Activated CD4-positive, alpha-beta T cell treated with anti-CD3 and anti-CD28 coated beads for 24 hours (primary cell): Measurements from ENCODE around the gene BMS1.
"Not testable (repeated sequence)": the region's sequence is repeated elsewhere in the genome, so short reads cannot be mapped to it uniquely, and the experiment has no call there.

Source experiments
- DNase-seq, 2 donors: peaks; one replicate each; pipeline ENCODE4 v3.0.0-alpha.2; 2020; ENCODE audit warnings: low read depth in 2 of 2

The BMS1 gene, protein sequence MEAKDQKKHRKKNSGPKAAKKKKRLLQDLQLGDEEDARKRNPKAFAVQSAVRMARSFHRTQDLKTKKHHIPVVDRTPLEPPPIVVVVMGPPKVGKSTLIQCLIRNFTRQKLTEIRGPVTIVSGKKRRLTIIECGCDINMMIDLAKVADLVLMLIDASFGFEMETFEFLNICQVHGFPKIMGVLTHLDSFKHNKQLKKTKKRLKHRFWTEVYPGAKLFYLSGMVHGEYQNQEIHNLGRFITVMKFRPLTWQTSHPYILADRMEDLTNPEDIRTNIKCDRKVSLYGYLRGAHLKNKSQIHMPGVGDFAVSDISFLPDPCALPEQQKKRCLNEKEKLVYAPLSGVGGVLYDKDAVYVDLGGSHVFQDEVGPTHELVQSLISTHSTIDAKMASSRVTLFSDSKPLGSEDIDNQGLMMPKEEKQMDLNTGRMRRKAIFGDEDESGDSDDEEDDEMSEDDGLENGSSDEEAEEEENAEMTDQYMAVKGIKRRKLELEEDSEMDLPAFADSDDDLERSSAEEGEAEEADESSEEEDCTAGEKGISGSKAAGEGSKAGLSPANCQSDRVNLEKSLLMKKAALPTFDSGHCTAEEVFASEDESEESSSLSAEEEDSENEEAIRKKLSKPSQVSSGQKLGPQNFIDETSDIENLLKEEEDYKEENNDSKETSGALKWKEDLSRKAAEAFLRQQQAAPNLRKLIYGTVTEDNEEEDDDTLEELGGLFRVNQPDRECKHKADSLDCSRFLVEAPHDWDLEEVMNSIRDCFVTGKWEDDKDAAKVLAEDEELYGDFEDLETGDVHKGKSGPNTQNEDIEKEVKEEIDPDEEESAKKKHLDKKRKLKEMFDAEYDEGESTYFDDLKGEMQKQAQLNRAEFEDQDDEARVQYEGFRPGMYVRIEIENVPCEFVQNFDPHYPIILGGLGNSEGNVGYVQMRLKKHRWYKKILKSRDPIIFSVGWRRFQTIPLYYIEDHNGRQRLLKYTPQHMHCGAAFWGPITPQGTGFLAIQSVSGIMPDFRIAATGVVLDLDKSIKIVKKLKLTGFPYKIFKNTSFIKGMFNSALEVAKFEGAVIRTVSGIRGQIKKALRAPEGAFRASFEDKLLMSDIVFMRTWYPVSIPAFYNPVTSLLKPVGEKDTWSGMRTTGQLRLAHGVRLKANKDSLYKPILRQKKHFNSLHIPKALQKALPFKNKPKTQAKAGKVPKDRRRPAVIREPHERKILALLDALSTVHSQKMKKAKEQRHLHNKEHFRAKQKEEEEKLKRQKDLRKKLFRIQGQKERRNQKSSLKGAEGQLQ

DNA sequence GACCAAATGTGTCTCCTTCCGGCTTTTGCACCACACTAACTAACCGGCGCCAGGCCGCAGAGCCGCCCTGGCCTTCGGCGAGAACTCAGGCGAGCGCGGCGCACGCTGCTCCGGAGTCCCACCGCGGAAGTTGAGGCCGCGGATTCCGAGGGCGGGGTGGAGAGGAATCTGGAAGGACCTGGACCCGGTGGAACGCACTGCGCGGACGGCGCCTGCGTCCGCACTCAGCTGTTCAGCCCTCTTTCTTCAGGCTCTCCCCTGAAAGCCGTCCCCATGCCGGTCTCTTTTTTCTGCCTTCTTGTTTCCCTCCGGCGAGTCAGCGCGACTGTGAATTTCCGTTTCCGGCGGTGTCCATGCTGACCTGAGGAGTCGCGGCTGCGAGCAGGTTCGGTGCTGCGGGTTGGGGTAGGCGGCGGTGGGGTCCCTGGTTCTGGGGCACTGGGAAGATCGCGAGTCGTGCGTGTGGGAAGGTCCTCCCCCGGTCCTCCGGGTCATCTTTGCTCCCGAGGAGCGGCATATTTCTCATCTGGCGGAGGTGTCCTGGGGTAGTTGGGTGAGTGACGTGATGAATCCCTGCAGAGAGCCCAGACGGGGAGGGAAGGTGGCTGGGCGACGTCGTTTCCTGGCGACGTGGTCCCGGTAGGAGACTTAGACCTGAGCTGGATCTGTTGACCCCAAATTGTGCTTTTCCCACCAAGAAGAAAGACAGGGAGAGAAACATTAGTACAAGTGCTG is at the start of gene BMS1:
TSS of gene BMS1 (plus strand) at position 350 of the 735 bp plus-strand sequence. CDS start 1,600 bp downstream, outside the sequence.
- DNase-seq = peak; percentile 76 to 82

DNA sequence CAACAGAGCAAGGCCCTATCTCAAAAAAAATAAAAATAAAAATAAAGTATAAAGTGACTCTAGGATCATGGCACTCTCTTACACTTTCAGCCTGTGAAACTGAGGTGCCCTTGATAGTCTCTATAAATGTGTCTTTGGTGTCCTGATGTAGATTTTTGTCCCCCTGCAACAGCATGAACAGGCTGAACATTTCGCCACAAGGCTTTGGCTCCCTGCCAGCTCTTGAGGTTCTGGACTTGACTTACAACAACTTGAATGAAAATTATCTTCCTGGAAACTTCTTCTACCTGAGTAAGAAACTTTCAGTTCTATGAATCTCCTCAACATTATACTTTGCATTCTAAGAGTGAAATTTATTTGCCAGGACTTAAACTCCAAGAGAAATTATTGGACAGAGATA is 48.1 kb upstream of the BMS1 start:
- no peak for DNase-seq

DNA sequence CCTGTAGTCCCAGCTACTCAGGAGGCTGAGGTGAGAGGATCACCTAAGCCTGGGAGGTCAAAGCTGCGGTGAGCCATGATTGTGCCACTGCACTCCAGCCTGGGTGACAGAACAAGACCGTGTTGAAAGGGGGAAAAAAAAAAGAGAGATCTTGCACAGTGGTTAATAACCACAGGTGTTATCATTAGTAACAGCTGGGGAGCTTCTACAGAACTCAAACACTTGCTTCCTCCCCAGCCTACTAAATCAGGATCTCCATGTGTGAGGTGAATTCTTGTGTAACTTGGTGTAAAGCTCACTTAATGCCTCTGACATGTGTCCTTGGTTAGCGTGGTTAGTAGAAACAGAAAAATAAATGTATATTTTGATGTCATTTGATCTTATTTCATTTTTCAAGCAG is 43.9 kb upstream of the BMS1 start:
- DNase-seq = no peak

DNA sequence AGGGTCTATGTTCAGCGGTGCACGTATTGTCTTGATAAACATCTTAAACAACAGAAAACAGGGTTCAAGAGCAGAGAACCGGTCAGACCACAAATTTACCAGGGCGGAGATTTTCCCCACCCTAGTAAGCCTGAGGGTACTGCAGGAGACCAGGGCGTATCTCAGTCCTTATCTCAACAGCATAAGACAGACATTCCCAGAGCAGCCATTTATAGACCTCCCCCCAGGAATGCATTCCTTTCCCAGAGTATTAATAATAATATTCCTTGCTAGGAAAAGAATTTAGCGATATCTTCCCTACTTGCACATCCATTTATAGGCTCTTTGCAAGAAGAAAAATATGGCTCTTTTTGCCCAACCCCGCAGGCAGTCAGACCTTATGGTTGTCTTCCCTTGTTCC is 41.1 kb upstream of the BMS1 start:
- DNase-seq = not testable (repeated sequence)

DNA sequence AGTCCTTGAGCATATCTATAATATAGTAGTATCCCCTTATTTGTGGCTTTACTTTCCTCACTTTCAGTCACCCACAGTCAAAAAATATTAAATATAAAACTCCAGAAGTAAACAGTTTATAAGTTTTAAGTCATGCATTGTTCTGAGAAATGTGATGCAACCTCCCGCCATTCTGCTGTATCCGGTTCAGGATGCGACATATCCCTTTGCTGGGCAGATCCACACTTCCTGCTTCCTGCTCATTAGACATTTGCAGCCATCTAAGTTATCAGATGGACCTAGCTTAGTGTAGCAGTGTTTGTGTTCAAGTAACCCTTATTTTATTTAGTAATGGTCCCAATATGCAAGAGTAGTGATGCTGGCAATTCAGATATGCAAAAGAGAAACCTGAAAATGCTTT is 38.9 kb upstream of the BMS1 start:
- DNase-seq = no peak

DNA sequence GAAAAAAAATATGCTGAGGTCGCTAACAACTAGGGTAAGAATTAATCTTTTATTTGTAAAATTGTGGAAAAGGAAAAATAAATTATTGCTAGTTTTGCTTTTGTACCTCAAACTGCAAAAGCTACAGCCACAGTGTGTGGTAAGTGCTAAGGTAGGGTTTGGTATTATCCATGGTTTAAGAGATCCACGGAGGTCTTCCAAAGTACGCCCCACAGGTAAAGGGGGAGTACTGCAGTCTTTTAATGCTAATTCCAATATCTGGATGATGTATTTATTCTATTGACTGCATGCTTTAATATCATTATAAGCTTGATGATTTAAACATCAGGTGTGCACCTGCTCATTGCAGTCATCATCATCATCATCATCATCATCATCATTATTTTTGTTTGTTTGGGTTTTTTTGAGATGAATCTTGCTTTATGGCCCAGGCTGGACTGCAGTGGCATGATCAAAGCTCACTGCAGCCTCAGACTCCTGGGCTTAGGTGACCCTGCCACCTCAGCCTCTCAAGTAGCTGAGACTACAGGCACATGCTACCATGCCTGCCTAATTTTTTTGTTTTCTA is 38.4 kb upstream of the BMS1 start:
- no peak for DNase-seq

DNA sequence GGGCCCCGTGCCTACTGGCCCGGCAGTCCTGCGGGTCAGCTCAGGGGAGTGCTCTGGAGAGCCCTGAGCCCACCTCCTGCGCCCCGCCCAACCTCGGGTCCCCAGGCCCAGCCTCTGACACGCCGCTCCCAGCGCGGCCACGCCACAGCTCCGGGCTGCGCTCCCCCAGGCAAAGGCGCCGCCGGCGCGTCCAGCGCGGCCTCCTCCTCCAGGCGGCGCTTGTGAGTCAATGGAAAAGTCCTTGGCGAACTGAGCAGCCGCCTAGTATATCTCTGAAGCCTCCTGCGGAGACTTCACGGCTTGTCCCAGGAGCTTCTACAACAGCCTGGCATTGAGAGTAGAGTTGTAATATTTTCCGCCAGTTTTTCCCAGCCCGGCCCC is 29.5 kb upstream of the BMS1 start:
- DNase-seq = peak; percentile 68 to 74

DNA sequence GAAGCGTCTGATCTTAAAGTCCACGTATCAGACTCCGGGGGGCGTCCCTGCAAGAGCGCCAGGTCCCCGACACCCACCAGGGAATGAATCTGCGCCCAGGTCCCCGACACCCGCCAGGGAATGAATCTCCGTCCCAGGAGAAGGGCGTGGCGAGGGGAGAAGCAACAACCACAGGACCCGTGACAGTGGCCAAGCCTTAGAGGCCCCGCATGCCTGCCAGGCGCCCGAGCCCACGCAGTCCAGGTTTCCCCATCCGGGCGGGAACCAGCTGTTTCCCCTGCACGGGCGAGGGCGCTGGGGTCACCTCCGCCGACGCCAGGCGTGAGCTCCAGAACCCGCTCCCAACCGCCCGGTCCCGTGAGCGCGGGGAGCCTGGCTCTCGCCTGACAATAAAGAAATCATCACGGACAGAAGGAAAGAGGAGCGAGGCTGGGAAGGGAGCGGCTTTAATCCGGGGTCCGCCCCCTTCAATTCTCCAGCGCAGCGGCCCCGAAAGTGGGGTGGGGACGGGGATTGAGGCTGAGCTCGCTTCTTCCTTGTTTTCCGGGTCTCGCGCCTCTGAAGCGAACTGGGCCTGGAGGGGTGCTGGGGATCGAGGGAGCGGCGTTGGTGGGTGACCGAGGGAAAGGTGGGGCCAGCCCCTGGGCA is 29.0 kb upstream of the BMS1 start:
- no peak for DNase-seq

DNA sequence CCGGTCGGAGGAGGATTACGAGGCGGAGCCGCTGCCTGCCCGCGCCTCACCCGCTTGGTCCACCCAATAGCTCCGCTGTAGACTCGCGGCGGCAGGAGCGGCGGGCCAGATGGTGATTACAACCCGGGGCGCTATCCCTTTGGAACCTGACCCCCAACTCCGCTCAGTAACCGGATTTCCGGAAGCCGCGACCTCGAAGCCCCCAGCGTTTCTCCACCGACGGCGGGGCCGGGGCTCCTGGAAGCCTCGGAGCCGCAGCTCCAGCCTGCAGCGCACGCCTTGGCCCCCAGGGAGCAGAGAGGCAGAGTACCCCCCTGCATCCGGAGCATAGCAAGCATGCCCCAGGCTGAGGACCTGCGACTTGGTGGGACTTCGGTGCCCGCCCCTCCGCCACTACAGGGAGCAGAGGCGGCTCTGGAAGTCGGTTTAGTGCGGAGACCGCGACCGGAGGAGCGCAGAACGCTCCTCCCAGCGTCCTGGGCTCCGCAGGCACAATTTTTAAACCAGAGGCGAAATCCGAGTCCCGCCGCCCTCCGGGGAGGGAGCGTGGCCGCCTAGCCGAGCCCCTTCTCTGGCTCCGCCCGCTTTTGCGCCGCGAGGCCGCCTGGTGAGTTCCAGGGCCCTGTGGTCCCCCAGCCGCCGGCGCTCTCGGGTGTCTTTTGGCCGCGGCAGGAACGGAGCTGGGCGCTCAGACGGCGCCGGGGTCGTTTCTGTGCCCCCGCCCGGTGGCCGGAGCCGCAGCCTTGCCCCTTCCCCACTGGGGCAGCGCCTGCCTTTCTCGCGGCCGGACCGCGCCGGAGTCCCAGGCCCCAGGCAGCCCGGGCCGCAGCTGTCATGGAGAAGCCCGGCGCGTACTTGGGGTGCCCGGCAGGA is 28.2 kb upstream of the BMS1 start:
- DNase-seq = no peak

DNA sequence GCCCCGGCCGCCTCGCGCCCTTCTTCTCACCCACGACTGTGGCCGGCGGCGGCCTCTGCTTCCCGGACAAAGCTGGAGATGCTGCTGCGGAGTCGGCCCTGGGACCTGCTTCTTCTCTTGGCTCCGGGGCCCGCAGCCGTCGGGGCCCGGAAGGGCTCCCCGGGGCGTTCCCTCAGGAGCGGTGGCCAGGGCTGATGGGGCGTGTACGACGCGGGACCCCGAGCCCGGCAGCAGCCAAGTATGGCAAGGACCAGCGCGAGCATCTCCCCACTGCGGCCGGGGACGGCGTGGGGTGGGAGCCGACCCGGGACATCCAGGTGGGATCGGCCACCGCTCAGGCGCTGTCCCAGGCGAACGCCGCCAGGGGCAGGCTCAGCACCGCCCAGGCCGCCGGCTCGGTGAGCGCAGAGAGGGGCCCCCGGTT is 27.6 kb upstream of the BMS1 start:
- no peak for DNase-seq

DNA sequence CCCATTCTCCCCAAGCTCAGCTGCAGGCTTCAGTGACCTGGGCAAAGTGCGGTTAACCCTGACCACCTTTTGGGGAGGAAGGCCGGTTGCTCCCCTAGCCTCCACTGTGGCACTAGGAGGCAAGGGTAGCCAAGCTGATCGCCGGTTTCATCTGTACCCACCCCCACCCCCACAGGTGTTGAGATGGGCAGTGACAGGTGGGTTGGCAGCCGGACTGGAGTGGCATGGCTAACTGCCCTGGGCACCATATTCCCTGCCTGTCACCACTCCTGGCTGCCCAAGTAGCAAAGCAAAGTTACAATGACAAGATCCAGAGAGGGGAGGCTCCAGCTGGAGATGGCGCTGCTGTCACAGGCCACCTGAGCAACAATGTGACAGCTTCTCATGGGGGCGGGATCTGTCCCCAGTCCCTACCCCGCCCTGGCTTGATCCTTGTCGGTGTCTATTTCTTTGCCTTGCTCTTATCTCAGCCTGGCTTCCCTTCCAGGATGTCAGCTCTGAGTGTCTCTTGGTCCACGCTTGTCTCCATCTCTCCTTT is 27.0 kb upstream of the BMS1 start:
- DNase-seq = no peak

DNA sequence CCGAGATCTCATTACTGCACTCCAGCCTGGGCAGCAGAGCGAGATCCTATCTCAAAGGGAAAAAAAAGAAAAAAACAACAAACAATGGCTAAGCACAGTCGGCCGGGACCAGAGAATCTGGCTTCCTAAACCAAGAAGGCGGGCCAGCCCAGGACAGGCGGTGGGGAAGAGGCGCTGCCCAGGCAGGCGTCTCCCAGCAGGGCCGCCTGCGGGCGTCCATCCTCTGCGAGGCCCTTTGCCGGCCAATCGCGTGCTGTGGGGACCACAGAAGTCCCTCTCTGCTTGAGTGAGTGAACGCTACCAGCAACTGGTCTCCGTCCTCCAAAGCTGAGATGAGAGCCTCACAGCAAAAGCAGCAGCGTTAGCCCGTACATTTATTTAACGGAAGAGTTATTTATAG is 14.7 kb upstream of the BMS1 start:
- DNase-seq = no peak

DNA sequence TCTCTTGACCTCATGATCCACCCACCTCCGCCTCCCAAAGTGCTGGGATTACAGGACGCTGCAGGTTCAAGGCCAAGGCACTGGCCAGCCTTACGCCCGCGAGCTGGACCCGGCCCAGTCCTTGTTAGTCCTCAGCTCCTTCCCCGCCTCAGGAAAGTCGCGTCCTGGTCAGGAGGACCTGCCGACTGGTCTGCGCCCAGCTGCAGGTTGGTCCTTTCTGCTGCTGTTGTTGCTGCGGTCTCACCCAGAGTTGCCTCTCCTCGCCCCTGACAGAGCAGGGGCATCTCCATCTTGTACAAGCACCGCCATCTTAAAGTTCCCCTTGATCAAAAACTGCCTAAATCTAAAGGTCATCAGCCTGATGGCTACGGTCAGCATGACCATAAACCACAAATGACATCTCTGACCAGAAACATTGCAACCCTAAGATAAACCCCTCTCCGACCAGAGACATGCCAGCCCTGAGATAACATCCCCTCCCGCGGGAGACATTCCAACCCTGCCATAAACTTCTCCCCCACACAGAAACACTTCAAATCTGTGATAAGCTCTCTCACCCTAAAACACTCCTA is 13.9 kb upstream of the BMS1 start:
- no peak for DNase-seq

DNA sequence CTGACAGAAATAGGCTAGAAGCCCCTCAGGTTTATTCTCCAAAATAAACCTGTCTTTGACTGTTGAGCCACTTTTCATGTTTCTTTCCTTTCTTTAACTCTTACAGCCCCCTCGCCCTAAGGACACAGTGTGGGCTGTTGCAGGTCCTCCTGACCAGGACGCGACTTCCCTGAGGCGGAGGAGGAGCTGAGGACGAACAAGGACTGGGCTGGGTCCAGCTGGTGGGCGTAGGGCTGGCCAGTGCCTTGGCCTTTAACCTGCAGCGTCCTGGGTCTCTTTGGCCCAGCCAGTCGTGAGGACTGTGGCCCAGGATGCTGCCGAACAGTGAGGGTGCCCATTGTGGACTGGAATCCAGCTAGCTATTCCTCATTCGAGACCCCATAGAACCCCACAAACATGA is 13.4 kb upstream of the BMS1 start:
- DNase-seq = no peak

DNA sequence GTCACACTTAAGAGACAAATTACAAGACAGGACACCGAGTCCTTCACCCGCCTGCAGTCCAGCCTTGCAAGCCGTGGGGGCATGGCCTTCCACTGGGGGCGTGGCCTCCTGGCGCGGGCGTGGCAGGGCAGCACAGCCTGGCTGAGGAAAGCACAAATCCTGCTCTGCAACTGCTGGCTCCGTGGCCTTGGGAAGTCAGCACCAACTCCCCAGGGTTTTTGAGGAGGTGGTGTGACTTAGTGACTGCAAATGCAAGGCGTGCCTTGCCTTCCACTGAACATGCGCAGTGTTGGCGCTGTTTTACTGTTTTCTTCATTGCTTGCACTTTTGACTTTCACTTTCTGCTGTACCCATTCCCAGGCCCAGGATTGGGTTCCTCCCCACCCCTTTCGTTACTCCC is 12.9 kb upstream of the BMS1 start:
- no peak for DNase-seq

DNA sequence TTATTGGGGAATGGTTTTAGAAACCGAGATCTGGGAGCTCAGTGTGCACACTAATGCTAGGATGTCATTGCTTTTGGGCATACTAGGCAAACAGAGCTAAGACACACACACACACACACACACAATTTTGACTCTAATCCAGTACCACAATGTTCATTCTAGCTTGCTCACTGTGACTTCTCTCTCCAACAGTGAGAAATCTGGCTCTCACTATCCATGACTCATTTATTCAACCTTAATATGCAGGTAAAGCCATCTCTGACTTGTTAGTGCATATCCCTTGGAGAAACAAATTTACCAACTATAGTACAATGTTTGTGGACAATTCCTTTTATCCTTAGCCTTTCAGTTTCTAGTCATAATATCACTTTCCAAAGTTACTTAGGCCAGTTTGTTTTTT is 5.9 kb upstream of the BMS1 start:
- no peak for DNase-seq

DNA sequence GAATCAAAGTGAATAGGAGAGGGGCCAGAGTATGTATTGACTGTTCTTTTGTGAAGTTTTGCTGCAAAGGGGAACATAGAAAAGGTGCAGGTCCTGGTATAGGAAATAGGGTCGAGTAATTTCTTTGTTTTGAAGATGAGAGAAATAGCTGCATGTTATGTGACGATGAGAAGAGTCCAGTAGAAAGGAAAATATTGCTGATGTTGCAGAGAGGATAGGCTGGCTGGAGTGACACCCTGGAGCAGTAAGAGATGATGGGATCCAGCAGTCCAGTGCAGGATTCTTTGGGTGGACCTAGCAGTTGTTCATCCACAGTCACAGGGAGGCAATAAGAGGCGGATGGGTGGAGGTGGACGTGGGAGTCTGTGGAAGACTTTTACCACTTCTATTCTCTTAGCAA is 2.1 kb upstream of the BMS1 start:
- DNase-seq = no peak

DNA sequence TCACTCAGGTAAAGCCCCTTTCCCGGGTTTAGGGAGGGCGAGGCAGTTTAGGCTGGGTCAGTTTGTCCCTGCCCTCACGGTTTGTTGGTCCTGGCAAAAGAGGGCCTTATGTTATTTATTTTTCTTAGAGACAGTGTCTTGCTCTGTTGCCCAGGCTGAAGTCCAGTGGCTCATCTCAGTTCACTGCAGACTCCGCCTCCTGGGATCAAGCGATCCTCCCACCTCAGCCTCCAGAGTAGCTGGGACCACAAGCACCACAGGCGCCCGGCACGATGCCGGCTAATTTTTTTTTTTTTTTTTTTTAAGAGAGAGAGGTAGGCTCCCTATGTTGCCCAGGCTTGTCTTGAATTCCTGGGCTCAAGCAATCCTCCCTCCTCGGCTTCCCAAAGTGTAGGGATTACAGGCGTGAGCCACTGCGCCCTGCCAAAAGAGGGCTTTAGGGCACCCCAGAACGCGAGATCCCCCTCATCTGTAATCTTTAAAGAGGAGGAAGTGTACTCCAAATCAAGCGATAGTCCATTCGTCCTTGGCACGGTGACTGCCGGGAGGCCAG is 626 bp upstream of the BMS1 start:
- no peak for DNase-seq

DNA sequence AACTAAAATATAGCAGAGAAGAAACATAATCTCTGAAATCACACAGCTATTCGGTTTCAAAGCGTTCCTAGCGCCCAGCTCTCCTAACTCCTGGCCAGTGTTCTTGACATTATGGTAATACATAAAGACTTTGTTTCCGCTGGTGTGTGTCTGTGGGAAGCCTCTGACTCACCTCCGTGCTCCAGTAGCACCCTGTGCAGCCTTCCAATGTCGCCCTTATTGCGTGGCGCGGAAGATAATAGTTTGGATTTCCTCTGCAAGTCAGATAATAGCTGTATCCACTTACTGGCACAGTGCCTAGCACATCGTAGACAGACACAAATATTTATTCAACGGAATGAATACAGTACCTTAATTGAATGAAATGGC is 570 bp downstream of the BMS1 start:
- no peak for DNase-seq
